ENCODE results near the gene NTN1.
A peak's percentile ranks its signal among the peaks of the same experiment; 100 is the strongest.

NTN1 gene

GRCh38 chr17:9286434-9286833, 265.1 kb downstream of the NTN1 start:
- DNase-seq = no peak

DNA sequence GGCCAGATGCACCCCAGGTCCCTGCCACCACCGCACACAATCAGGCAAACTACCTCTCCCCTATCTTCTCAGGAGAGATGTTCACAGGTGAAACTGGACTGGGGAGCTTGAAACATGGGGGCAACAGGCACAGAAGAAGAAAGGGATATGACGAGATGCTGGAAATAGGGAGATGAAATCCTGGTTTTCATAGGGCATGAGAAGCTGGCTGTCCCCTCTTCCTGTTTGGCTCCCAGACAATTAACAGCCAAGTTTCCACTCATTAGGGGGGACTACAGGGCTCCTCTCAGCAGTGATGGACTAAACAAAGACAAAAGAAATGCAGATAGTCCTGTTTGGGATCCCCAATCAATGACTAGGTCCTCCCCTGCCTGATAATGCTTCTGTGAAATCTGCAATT, 266.0 kb downstream of the NTN1 start:
- no peak for DNase-seq

- DNase-seq = no peak
These were observed 268.9 kb downstream of the NTN1 start for GRCh38 chr17:9290226-9290613.

DNA sequence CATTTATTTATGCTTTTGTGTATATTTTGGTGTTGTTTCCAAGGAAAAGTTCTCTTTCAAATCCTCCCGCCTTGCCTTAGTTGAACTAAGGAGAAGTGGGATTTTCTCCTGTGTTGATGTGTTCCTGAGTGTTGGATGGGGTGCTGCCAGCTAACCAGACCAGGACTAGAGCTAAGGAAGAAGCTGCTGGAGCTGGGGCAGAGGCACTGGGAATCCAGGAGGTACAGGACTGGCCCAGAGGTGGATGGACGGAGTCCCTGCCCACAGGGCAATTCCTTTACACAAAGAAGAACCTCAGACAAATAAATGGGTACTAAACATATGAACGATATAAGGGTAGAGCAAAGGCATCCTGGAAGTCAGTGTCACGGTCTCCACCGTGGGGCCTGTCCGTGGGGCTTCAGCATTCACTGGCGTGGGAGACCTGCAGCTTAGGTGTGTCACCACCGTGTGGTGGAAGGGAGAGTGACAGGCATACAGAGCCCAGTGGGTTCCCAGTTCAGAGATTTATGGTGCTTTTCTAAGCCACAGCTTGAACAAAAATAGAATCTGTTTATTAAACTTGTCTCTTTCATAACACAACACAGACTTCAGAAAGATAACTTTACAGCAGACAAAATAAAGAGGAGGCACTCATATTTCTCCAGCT, 270.7 kb downstream of the NTN1 start:
- DNase-seq = peak; percentile 15

DNA sequence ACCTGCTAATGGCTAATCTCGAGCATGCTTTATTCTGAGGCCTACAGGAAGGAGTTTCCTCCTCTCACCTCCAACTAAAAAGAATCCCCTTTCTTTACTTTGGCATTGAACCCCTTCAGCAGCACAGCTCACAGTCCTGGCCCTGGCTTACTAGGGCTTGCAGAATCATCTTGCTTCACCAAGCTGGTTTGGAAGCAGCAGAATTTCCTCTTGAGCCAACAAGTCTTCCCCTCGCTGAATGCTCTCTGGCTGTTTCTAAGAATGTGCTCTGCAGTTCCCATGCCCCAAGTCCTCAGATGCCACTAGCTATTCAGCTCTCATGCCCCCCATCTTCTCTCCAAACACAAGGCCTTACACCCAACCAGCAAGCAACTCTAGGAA, 271.2 kb downstream of the NTN1 start:
- no peak for DNase-seq
